ENCODE measurements around the gene PRX. TPM values are rescaled to one million over a fixed set of nuclear protein-coding genes. Genes with fewer than 3 reads are reported as not detected.

PRX gene
- total and polyA plus RNA-seq, 2 of the 13 experiments (the other 11 are each of a cell fraction or from before 2014, with no cell fraction given): 0.66 TPM

DNA sequence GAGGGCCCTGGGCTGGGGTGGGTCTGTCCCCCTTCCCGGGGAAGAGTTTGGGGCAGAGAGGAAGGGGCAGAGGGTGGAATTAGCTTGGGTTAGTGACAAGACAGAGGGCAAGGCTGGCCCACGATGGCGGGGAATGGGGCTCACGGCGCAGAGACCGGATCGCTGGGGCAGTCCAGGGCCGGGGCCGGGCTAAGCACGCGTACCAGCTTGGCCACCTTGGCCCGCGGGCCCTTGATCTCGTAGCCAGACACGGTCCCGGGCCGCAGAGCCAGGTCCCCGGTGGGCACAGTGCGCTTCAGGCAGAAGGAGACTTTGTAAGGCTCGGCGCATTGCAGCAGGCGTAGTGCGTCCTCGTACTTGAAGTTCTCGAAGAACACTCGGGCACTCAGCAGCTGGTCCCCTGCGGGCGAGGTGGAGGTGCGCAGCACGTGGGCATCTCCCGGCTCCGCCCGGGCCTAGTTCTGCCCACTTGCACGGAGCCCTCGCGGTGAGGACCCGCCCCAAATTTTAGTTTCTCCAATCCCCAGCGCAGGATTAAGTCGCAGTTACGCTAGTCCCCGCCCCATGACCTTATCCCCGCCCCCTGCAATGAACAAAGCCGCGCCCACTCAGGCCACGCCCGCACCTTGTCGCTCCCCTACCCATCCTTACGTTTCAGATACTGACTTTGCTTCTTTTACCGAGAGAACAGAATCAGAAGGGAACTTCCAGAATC is 14.6 kb downstream of the PRX start (continued):
- TF ChIP-seq, protein P1, sequence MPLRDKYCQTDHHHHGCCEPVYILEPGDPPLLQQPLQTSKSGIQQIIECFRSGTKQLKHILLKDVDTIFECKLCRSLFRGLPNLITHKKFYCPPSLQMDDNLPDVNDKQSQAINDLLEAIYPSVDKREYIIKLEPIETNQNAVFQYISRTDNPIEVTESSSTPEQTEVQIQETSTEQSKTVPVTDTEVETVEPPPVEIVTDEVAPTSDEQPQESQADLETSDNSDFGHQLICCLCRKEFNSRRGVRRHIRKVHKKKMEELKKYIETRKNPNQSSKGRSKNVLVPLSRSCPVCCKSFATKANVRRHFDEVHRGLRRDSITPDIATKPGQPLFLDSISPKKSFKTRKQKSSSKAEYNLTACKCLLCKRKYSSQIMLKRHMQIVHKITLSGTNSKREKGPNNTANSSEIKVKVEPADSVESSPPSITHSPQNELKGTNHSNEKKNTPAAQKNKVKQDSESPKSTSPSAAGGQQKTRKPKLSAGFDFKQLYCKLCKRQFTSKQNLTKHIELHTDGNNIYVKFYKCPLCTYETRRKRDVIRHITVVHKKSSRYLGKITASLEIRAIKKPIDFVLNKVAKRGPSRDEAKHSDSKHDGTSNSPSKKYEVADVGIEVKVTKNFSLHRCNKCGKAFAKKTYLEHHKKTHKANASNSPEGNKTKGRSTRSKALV (CRISPR knock-in tag; IDR thresholded peaks at IDR 0.05): no peak
- no peak for TF ChIP-seq SMAD9 (CRISPR knock-in tag; IDR thresholded peaks at IDR 0.05)
- TF ChIP-seq TARDBP (CRISPR knock-in tag; IDR thresholded peaks at IDR 0.05): no peak
- TF ChIP-seq ZFX (CRISPR knock-in tag; IDR thresholded peaks at IDR 0.05; ENCODE audit: low read depth): no peak
- TF ChIP-seq, protein P2, sequence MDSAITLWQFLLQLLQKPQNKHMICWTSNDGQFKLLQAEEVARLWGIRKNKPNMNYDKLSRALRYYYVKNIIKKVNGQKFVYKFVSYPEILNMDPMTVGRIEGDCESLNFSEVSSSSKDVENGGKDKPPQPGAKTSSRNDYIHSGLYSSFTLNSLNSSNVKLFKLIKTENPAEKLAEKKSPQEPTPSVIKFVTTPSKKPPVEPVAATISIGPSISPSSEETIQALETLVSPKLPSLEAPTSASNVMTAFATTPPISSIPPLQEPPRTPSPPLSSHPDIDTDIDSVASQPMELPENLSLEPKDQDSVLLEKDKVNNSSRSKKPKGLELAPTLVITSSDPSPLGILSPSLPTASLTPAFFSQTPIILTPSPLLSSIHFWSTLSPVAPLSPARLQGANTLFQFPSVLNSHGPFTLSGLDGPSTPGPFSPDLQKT (CRISPR knock-in tag; IDR thresholded peaks at IDR 0.05; ENCODE audit: borderline replicate concordance): no peak
- TF ChIP-seq, protein P3, sequence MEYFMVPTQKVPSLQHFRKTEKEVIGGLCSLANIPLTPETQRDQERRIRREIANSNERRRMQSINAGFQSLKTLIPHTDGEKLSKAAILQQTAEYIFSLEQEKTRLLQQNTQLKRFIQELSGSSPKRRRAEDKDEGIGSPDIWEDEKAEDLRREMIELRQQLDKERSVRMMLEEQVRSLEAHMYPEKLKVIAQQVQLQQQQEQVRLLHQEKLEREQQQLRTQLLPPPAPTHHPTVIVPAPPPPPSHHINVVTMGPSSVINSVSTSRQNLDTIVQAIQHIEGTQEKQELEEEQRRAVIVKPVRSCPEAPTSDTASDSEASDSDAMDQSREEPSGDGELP (IDR thresholded peaks at IDR 0.05; ENCODE audit: borderline replicate concordance, low read depth): no peak
- TF ChIP-seq, protein P4, sequence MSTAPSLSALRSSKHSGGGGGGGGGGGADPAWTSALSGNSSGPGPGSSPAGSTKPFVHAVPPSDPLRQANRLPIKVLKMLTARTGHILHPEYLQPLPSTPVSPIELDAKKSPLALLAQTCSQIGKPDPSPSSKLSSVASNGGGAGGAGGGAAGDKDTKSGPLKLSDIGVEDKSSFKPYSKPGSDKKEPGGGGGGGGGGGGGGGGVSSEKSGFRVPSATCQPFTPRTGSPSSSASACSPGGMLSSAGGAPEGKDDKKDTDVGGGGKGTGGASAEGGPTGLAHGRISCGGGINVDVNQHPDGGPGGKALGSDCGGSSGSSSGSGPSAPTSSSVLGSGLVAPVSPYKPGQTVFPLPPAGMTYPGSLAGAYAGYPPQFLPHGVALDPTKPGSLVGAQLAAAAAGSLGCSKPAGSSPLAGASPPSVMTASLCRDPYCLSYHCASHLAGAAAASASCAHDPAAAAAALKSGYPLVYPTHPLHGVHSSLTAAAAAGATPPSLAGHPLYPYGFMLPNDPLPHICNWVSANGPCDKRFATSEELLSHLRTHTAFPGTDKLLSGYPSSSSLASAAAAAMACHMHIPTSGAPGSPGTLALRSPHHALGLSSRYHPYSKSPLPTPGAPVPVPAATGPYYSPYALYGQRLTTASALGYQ (CRISPR knock-in tag; IDR thresholded peaks at IDR 0.05): no peak

Measured in HepG2 (cell line).